ENCODE results near the gene ACOX1. TPM values are rescaled to one million over a fixed set of nuclear protein-coding genes. Genes with fewer than 3 reads are reported as not detected.

The ACOX1 gene
- polyA plus RNA-seq, 4 donors: 30.8 to 34.4 (median 32.4) TPM

DNA sequence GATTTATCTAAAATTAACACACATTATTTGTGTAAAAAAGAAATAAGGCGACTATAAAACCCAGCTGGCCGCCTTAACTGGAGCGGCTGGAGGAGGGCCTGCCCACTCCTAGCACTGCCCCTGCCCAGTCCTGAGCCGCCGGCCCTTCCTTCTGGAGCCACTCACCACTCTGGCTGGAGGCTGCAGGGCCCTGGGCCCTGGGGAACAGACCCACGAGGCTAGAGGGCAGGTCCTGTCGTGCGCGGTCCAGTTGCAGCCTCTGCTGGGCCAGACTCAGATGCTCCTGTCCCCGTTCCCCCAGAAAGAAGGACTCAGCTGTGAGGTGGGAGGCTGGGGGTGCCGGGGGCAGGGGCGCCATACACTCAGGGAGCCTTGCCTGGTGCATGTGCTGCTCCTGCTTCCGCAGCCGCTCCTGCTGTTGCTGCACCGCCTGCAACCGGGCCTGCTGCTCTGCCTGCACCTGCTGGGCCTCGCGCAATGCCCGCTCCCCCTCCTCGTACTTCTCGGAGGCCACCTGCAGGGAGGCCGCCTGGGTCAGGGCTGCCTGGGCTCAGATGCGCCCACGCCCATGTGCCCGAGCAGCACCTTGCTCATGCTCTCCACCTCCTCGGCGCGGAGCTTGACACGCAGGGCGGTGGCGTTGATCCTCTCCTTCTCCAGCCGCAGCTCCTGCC is 65.3 kb downstream of the ACOX1 start:
- DNase-seq (ENCODE audit: low read depth in 4 of 4, low spot score in 3 of 4): no peak

- no peak for DNase-seq (ENCODE audit: low read depth in 4 of 4, low spot score in 3 of 4)
Observed at GRCh38 chr17:75910699-75911098, 68.3 kb downstream of the ACOX1 start.

DNA sequence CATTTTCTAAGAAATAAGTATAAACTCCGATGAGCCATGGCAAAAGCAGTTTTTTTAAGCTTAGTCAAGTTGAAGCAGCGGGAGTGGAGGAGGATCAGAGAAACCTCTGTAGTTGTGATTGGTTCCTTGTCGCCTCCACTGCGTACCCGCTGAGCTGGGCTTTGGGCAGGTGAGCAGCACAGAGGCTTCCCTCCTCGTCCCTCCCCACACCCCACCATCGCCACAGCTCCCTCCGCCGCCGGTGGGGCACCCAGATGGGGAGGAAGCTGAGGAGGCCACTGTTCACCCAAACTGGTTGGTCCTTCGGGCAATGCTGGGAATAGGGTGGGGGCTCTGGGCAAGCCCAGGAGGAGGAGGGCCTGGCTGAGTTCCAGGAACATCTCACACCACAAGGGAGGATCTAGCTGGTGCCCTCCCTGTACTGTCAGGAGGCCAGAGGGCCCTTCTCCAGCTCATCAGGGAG is 69.1 kb downstream of the ACOX1 start:
- DNase-seq (ENCODE audit: low read depth in 4 of 4, low spot score in 3 of 4): no peak

DNA sequence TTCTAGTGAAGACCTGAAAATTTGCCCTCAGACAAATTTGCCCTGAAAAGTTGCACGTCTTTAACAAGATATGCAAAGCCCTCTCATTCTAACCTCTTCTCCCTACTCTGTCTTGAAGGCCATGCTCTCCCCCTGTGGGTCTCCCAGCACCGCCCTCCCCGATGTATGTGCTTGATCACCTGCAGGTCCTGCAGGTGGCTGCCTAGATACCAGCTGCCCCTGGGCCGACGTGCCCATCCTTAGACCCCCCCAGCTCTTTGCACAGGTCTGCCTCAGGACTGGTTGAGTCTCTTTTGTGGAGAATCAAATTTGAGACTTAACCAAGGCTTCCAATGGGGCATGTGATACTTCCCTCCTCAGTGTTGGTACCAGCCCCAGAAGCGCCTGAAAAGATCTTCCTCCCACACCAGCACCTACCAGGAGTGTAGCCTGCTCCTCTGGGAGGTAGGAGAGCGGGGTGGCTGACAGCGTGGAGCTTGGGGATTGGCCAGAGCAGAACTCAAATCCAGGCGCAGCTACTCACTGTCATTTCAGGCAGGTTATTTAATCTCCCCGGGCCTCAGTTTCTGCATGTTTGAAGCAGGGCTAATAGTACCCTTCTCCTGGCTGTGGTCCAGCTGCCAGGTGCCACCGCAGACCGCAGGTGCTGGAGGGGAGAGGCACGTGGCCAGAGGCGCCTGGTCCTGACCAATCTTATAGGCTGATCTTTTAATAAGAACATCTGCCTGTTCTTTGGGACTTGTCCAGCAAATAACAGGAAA is 69.7 kb downstream of the ACOX1 start:
- DNase-seq (ENCODE audit: low read depth in 4 of 4, low spot score in 3 of 4): no peak

DNA sequence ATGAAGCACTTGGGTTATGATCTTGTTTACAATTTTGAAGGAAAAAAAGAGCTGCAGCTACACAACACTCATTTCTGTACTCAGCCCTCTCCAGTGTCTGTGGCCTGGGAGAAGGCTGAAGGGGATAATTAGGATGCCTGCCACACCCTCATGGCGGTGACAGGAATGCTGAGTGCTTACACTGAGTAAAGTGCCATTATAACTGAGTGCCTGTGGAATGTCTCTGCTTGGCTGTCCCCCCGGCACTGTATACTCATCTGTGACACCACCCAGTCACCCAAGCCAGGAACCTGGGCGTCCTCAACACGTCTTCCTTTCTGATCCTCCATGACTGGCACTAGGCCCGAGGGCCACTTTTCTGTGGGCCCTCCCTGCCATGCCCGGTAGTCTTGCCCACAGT is 70.8 kb downstream of the ACOX1 start:
- no peak for DNase-seq (ENCODE audit: low read depth in 4 of 4, low spot score in 3 of 4)

- DNase-seq (ENCODE audit: low read depth in 4 of 4, low spot score in 3 of 4): no peak
Observed at GRCh38 chr17:75906143-75906884, 72.7 kb downstream of the ACOX1 start.

- DNase-seq (ENCODE audit: low read depth in 4 of 4, low spot score in 3 of 4): peak; percentile 85 to 88 (median 88)
Observed at GRCh38 chr17:75904749-75905521, 74.0 kb downstream of the ACOX1 start, which contains the start of gene MRPL38. MRPL38 (minus strand) TSS chr17:75904884; CDS start chr17:75904875, 9 bp downstream.

DNA sequence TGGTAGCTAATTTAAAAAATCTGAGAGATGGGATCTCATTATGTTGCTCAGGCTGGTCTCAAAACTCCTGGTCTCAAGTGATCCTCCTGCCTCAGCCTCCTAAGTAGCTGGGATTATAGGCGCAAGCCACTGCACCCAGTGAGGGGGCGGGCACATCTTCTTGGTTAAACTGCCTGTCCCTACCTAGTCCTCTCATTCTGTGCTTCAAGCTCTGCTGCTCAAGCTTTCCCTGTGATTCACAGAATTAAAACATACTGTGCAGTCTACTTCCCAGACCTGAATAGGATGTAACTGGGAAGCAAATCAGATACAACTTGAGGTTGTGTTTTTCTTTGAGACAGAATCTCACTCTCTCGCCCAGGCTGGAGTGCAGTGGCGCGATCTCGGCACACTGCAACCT is 76.6 kb downstream of the ACOX1 start:
- DNase-seq (ENCODE audit: low read depth in 4 of 4, low spot score in 3 of 4): no peak

GRCh38 chr17:75901727-75902126 is 77.2 kb downstream of the ACOX1 start:
- DNase-seq (ENCODE audit: low read depth in 4 of 4, low spot score in 3 of 4): no peak

GRCh38 chr17:75900691-75901533 is 78.1 kb downstream of the ACOX1 start:
- no peak for DNase-seq (ENCODE audit: low read depth in 4 of 4, low spot score in 3 of 4)

- no peak for DNase-seq (ENCODE audit: low read depth in 4 of 4, low spot score in 3 of 4)
Observed at GRCh38 chr17:75899767-75900468, 79.0 kb downstream of the ACOX1 start.

GRCh38 chr17:75899353-75899752 is 79.6 kb downstream of the ACOX1 start:
- no peak for DNase-seq (ENCODE audit: low read depth in 4 of 4, low spot score in 3 of 4)

- DNase-seq (ENCODE audit: low read depth in 4 of 4, low spot score in 3 of 4): no peak
Observed at GRCh38 chr17:75898791-75899190, 80.2 kb downstream of the ACOX1 start.

DNA sequence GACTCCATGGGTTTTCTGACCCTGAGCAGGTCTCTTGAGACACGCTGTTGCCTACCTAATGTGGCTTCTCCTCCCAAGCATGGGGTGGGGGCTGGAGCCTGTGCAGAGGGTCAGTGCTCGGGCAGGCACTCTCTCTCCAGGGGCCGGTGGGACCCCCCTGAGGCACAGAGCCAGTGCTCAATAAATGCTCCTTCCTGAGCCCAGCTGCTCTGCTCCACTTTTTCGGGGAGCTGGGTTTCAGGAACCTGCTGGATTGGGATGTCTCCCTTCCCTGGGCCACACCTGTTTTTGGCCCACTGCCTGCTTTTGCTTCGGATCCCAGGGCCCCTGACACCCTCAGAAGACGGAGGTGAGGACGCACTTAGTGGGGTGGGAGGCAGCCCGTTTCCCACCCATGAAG is 80.9 kb downstream of the ACOX1 start:
- no peak for DNase-seq (ENCODE audit: low read depth in 4 of 4, low spot score in 3 of 4)

DNA sequence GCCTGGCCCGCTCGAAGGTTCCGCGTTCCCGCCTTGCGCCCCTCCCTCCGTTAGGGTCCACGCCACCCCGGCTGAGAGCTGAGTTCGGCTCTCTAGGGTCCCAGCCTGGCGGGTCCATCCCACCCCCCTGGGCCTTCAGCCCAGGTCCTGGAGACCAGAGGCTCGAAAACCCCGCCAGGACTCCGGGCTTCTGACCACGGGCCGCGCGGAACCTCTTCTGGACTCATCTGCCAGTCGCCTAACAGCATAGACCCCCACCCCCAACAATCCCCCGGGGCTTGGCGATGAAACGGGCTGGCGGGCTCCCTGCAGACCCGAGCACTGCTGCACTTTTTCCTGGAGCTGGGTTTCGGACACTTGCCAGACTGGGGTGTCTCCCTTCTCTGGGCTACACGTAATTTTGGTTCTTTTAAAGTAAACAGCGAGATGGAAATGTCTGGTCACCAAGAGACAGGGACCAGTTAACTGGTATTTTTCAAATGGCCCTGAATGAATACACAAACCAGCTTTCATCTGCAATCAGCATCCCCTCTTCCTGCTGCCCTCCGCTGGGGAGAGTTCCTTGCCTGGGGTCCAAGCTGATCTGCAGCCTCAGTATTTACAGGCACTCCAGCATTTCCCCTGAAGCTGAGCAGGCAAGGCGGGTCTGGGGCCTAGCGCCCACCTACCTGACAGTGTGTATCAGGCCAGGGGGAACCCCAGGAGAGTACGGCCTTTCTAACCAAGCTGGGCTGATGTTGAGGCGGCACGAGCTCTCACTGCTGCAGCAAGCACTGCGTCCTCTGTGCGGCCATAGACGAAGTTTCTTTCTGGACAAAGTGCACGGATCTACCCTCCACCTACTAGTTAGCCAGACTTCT is 81.6 kb downstream of the ACOX1 start:
- DNase-seq (ENCODE audit: low read depth in 4 of 4, low spot score in 3 of 4): no peak

DNA sequence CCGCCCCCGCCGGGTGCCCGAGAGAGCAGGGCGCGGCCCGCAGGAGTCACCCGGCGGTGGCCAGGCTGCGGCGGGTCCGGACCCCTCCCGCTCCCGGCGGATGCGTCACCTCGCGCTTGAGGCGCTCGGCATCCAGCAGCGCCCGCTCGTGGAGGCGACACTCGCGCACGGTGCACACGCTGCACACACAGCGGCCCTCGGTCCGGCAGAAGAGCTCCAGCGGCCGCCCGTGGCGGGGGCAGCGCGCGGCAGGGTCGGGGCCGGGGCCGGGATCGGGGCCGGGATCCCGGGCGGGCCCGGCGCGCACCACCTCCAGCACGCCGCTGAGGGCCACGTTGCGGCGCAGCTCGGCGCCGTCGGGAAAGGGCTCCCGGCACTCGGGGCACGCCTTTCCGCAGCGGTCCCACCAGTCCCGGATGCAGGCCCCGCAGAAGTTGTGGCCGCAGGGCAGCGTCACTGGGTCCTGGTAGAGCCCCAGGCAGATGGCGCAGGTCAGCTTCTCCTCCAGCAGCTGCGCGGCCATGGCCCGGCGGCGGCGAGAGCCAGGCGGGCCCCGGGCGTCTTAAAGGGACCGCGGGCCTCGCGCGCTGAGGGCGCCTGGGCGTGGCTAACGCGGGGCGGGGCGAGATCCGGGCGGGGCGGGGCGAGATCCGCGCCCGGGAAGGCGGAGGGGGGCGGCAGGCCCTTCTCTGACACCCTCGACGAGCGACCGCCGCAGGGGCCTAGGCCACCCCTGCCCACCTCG is 82.4 kb downstream of the ACOX1 start, which contains the start of gene TRIM65:
Gene TRIM65, minus strand, starts transcription at position 537 of the 745 bp plus-strand sequence. Its CDS starts 14 bp downstream, at position 523.
- no peak for DNase-seq (ENCODE audit: low read depth in 4 of 4, low spot score in 3 of 4)

Data from right renal pelvis (tissue), 4 donors.